ENCODE results near the gene HAL.

DNA sequence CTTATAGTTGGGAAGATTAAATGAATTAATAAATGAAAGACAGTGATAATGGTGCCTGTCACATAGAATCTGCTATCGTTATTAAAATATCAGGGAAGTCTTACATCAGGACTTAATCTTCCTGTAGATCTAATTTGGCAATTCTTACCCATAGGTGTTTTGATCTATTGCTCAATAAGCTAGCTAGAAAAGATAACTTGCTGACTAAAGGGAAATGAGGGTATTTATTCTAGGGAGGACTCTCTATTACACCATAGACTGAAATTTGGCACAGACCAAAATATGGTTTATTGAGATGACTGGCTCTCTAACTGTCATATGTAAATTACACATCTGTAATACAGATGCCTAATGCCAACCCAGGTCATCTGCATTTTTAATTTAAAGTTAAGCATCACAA, 11.5 kb downstream of the HAL start:
- TF ChIP-seq, protein P1, sequence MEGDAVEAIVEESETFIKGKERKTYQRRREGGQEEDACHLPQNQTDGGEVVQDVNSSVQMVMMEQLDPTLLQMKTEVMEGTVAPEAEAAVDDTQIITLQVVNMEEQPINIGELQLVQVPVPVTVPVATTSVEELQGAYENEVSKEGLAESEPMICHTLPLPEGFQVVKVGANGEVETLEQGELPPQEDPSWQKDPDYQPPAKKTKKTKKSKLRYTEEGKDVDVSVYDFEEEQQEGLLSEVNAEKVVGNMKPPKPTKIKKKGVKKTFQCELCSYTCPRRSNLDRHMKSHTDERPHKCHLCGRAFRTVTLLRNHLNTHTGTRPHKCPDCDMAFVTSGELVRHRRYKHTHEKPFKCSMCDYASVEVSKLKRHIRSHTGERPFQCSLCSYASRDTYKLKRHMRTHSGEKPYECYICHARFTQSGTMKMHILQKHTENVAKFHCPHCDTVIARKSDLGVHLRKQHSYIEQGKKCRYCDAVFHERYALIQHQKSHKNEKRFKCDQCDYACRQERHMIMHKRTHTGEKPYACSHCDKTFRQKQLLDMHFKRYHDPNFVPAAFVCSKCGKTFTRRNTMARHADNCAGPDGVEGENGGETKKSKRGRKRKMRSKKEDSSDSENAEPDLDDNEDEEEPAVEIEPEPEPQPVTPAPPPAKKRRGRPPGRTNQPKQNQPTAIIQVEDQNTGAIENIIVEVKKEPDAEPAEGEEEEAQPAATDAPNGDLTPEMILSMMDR (IDR thresholded peaks at IDR 0.05): no peak
- TF ChIP-seq ZFX (IDR thresholded peaks at IDR 0.05; ENCODE audit: borderline replicate concordance): no peak
